Astrocyte (in vitro differentiated cells and primary cell): Measurements from ENCODE around the gene C11orf24. TPM values are rescaled to one million over a fixed set of nuclear protein-coding genes. Genes with fewer than 3 reads are reported as not detected.

Source experiments
- DNase-seq: peaks from one replicate; pipeline ENCODE4 v3.0.0-alpha.2; 2010; ENCODE audit warnings: low read depth
- FAIRE-seq: peaks from 2 replicates; lab custom pipeline; 2011; peaks lifted over from hg19 to GRCh38; lab: Jason Lieb, UNC
- H2AFZ ChIP-seq: 2 replicates; pipeline ENCODE4 v1.6.0; 2012; ENCODE audit warnings: low read depth, low read length, inconsistent platforms
- H3K27ac ChIP-seq: 2 replicates; pipeline ENCODE4 v1.5.1; 2011; ENCODE audit warnings: low read depth, low read length, inconsistent platforms
- H3K27me3 ChIP-seq: 2 replicates; pipeline ENCODE4 v1.6.0; 2011; ENCODE audit warnings: low read length, inconsistent platforms; ENCODE audit not compliant: insufficient read depth
- H3K36me3 ChIP-seq: 2 replicates; pipeline ENCODE4 v1.5.1; 2011; ENCODE audit warnings: low read length, inconsistent platforms; ENCODE audit not compliant: insufficient read depth
- H3K4me1 ChIP-seq: 2 replicates; pipeline ENCODE4 v1.5.1; 2011; ENCODE audit warnings: low read length, inconsistent platforms; ENCODE audit not compliant: insufficient read depth
- H3K4me2 ChIP-seq: 2 replicates; pipeline ENCODE4 v1.6.0; 2012; ENCODE audit warnings: low read length, inconsistent platforms
- H3K4me3 ChIP-seq: 2 replicates; pipeline ENCODE4 v1.5.1; 2011; ENCODE audit warnings: low read depth, mild to moderate bottlenecking, low read length, inconsistent platforms; ENCODE audit not compliant: insufficient read depth
- H3K79me2 ChIP-seq: 2 replicates; pipeline ENCODE4 v1.6.0; 2012; ENCODE audit warnings: mild to moderate bottlenecking, low read length, inconsistent platforms; ENCODE audit not compliant: insufficient read depth
- H3K9ac ChIP-seq: 2 replicates; pipeline ENCODE4 v1.6.0; 2012; ENCODE audit warnings: mild to moderate bottlenecking, low read length, inconsistent platforms
- H3K9me3 ChIP-seq: 2 replicates; pipeline ENCODE4 v1.5.1; 2012; ENCODE audit warnings: low read depth, mild to moderate bottlenecking, low read length, inconsistent platforms; ENCODE audit not compliant: insufficient read depth
- H4K20me1 ChIP-seq: 2 replicates; pipeline ENCODE4 v1.6.0; 2012; ENCODE audit warnings: low read length, inconsistent platforms; ENCODE audit not compliant: insufficient read depth
- H3K27ac Mint-ChIP-seq: one replicate; pipeline ENCODE4 v1.8.0; 2021; ENCODE audit warnings: mild to moderate bottlenecking, mixed read lengths; ENCODE audit not compliant: unreplicated experiment
- H3K27me3 Mint-ChIP-seq: one replicate; pipeline ENCODE4 v1.8.0; 2021; ENCODE audit warnings: low read depth, mixed read lengths; ENCODE audit not compliant: unreplicated experiment
- H3K36me3 Mint-ChIP-seq: one replicate; pipeline ENCODE4 v1.8.0; 2021; ENCODE audit warnings: low read depth, mixed read lengths; ENCODE audit not compliant: unreplicated experiment
- H3K4me1 Mint-ChIP-seq: one replicate; pipeline ENCODE4 v1.8.0; 2021; ENCODE audit warnings: low read depth, mixed read lengths; ENCODE audit not compliant: unreplicated experiment
- H3K4me3 Mint-ChIP-seq: one replicate; pipeline ENCODE4 v1.8.0; 2021; ENCODE audit warnings: mild to moderate bottlenecking, moderate library complexity, mixed read lengths; ENCODE audit not compliant: unreplicated experiment
- H3K9me3 Mint-ChIP-seq: one replicate; pipeline ENCODE4 v1.8.0; 2021; ENCODE audit warnings: mild to moderate bottlenecking, mixed read lengths; ENCODE audit not compliant: unreplicated experiment
- EZH2 ChIP-seq: IDR thresholded peaks from 2 replicates; pipeline ENCODE4 v1.6.1; 2012; ENCODE audit warnings: mild to moderate bottlenecking, low read length, inconsistent platforms; ENCODE audit not compliant: insufficient read depth
- total RNA-seq: library from RNA; stranded (reverse); gene quantifications from 2 replicates; pipeline ENCODE4 v1.2.1, GENCODE V29; 2021
- TF ChIP-seq, protein P1 (sequence below): IDR thresholded peaks from 2 replicates; pipeline ENCODE4 v1.5.1; 2011; ENCODE audit warnings: low read depth, mild to moderate bottlenecking, inconsistent platforms, low read length, moderate library complexity; ENCODE audit not compliant: insufficient read depth

The C11orf24 gene
- total RNA-seq, 1 donor from 2014 or later, result 79.8 TPM

DNA sequence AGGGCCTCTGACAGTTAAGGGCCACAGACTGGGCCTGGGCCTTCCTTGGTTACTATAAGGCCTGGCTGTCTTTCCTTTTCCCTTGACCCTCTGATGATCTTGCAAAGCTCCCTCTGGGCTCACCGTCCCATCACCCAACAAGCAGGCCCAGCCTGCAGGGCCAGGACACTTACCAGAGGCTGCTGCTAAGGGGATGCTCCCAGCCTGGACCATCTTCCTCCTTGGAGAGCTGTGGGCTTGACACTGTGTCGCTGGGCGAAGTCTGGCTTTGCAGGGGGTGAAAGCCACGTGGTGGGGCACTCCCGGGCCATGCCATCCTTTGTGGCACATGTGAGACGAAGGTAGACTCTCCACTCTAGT lies 3.9 kb downstream of the C11orf24 start:
- Mint-ChIP-seq H3K27me3 (no peaks in the 10 kb centered on the region), H3K4me3 (peak overlapping the region; percentile 30), H3K36me3 (peaks cover 32% of the 10 kb centered on the region), H3K4me1 (peaks cover 30% of the 10 kb centered on the region), H3K27ac (peak overlapping the region; percentile 42), H3K9me3 (no peaks in the 10 kb centered on the region)
- no peaks in the 10 kb centered on the region for H3K9me3 ChIP-seq
- peaks cover 70% of the 10 kb centered on the region for H3K79me2 ChIP-seq
- no peak overlapping the region for H3K4me3 ChIP-seq
- no peak overlapping the region for H3K4me2 ChIP-seq
- peaks cover 27% of the 10 kb centered on the region for H3K36me3 ChIP-seq
- TF ChIP-seq, protein P1, sequence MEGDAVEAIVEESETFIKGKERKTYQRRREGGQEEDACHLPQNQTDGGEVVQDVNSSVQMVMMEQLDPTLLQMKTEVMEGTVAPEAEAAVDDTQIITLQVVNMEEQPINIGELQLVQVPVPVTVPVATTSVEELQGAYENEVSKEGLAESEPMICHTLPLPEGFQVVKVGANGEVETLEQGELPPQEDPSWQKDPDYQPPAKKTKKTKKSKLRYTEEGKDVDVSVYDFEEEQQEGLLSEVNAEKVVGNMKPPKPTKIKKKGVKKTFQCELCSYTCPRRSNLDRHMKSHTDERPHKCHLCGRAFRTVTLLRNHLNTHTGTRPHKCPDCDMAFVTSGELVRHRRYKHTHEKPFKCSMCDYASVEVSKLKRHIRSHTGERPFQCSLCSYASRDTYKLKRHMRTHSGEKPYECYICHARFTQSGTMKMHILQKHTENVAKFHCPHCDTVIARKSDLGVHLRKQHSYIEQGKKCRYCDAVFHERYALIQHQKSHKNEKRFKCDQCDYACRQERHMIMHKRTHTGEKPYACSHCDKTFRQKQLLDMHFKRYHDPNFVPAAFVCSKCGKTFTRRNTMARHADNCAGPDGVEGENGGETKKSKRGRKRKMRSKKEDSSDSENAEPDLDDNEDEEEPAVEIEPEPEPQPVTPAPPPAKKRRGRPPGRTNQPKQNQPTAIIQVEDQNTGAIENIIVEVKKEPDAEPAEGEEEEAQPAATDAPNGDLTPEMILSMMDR, result no peak
- TF ChIP-seq EZH2, result no peak
- no peaks in the 10 kb centered on the region for H3K27me3 ChIP-seq
- H3K27ac ChIP-seq, result no peak overlapping the region
- peaks cover 76% of the 10 kb centered on the region for H4K20me1 ChIP-seq
- FAIRE-seq (no peak), DNase-seq (no peak)
- H3K9ac ChIP-seq, result no peak overlapping the region
- H2AFZ ChIP-seq, result no peak overlapping the region
- H3K4me1 ChIP-seq, result peaks cover 18% of the 10 kb centered on the region

DNA sequence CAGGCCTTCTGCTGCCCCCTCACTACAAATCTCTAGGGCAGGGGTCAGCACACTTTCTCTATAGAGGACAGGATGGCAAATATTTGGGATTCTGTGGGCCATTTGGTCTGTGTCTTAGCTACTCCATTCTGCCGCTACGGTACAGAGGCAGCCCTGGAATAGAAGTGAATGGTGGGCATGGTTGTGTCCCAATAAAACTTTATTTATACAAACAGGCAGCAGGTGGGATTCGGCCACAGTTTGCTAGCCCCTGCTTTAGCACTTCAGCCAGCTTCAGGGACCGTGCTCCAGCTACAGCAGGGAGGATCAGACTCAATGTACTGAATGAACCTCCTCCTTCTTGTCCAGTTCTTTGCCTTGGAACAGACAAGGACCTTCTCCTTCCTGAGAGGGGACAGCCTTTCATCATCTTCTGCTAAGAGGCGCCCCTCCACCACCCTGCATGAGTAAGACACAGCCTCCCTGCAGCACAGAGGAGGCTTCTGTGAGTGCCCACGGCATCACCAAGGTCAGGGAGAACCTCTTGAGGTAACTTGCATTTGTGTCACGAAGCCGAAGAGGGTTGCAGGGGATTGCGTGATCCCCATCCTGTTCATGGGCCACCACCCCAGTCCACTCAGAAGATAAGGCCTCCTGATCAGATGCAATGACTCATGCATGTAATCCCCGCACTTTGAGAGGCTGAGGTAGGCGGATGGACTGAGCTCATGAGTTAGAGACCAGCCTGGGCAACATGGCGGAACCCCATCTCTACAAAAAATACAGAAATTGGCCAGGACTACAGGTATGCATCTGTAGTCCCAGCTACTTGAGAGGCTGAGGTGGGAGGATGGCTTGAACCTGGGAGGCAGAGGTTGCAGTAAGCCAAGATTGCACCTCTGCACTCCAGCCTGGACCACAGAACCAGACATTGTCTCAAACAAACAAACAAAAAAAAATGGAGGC lies 4.6 kb downstream of the C11orf24 start:
- peaks cover 70% of the 10 kb centered on the region for H3K79me2 ChIP-seq
- no peak overlapping the region for H3K27ac Mint-ChIP-seq
- no peak overlapping the region for H3K27ac ChIP-seq
- H3K4me2 ChIP-seq, result no peak overlapping the region
- H3K9me3 ChIP-seq, result no peaks in the 10 kb centered on the region
- H4K20me1 ChIP-seq, result peaks cover 82% of the 10 kb centered on the region
- H3K4me3 ChIP-seq, result no peak overlapping the region
- no peaks in the 10 kb centered on the region for H3K27me3 ChIP-seq
- peaks cover 37% of the 10 kb centered on the region for H3K36me3 Mint-ChIP-seq
- peaks cover 30% of the 10 kb centered on the region for H3K4me1 Mint-ChIP-seq
- peaks cover 18% of the 10 kb centered on the region for H3K4me1 ChIP-seq
- H3K27me3 Mint-ChIP-seq, result no peaks in the 10 kb centered on the region
- no peaks in the 10 kb centered on the region for H3K9me3 Mint-ChIP-seq
- peaks cover 27% of the 10 kb centered on the region for H3K36me3 ChIP-seq
- no peak overlapping the region for H3K9ac ChIP-seq
- no peak for DNase-seq
- TF ChIP-seq EZH2, result no peak
- TF ChIP-seq, protein P1, result no peak
- FAIRE-seq, result no peak
- H2AFZ ChIP-seq, result no peak overlapping the region
- H3K4me3 Mint-ChIP-seq, result no peak overlapping the region
